RWPE1 (cell line): ENCODE results near the gene STH.
"Not testable (repeated sequence)": the region's sequence is repeated elsewhere in the genome, so short reads cannot be mapped to it uniquely, and the experiment has no call there.

Source experiments
- CTCF ChIA-PET: fragments of 350-600 bp; sonication (Branson Sonifier 250); formaldehyde crosslinking; extraction: SDS; loops from one replicate; lab custom pipeline; 2021; lab: Yijun Ruan, JAX
- POLR2A ChIA-PET: fragments of 400-600 bp; formaldehyde crosslinking; extraction: SDS; loops from one replicate; lab custom pipeline; 2020; ENCODE audit warnings: antibody characterized with exemption; ENCODE audit not compliant: low non-redundant PET; lab: Yijun Ruan, JAX
- DNase-seq: peaks from one replicate; pipeline ENCODE4 v3.0.0; 2012; ENCODE audit warnings: low spot score
- H3K27ac ChIP-seq: fragments of 450-650 bp; 2 replicates; pipeline ENCODE4 v1.5.1; 2017
- TF ChIP-seq, protein P1 (sequence below): fragments of 450-650 bp; conservative IDR thresholded peaks from 2 replicates; pipeline ENCODE4 v1.5.1; 2017; ENCODE audit warnings: low read depth, mild to moderate bottlenecking

STH gene

DNA sequence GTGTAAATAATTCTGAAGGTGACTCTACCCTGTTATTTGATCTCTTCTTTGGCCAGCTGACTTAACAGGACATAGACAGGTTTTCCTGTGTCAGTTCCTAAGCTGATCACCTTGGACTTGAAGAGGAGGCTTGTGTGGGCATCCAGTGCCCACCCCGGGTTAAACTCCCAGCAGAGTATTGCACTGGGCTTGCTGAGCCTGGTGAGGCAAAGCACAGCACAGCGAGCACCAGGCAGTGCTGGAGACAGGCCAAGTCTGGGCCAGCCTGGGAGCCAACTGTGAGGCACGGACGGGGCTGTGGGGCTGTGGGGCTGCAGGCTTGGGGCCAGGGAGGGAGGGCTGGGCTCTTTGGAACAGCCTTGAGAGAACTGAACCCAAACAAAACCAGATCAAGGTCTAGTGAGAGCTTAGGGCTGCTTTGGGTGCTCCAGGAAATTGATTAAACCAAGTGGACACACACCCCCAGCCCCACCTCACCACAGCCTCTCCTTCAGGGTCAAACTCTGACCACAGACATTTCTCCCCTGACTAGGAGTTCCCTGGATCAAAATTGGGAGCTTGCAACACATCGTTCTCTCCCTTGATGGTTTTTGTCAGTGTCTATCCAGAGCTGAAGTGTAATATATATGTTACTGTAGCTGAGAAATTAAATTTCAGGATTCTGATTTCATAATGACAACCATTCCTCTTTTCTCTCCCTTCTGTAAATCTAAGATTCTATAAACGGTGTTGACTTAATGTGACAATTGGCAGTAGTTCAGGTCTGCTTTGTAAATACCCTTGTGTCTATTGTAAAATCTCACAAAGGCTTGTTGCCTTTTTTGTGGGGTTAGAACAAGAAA is 5.1 kb downstream of the STH start:
- POLR2A ChIA-PET = no interaction called here
- TF ChIP-seq, protein P1, sequence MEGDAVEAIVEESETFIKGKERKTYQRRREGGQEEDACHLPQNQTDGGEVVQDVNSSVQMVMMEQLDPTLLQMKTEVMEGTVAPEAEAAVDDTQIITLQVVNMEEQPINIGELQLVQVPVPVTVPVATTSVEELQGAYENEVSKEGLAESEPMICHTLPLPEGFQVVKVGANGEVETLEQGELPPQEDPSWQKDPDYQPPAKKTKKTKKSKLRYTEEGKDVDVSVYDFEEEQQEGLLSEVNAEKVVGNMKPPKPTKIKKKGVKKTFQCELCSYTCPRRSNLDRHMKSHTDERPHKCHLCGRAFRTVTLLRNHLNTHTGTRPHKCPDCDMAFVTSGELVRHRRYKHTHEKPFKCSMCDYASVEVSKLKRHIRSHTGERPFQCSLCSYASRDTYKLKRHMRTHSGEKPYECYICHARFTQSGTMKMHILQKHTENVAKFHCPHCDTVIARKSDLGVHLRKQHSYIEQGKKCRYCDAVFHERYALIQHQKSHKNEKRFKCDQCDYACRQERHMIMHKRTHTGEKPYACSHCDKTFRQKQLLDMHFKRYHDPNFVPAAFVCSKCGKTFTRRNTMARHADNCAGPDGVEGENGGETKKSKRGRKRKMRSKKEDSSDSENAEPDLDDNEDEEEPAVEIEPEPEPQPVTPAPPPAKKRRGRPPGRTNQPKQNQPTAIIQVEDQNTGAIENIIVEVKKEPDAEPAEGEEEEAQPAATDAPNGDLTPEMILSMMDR = no peak
- no peak overlapping the region for H3K27ac ChIP-seq
- CTCF ChIA-PET = interaction anchor here (1.7 kb wide), 1 partner anchor 209 kb away, joined by 9 read pairs; no protein-coding TSS in a partner anchor
- DNase-seq = no peak

DNA sequence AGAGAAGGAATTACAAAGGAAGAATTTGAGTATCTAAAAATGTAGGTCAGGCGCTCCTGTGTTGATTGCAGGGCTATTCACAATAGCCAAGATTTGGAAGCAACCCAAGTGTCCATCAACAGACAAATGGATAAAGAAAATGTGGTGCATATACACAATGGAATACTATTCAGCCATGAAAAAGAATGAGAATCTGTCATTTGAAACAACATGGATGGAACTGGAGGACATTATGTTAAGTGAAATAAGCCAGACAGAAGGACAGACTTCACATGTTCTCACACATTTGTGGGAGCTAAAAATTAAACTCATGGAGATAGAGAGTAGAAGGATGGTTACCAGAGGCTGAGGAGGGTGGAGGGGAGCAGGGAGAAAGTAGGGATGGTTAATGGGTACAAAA is 7.0 kb downstream of the STH start:
- CTCF ChIA-PET, POLR2A ChIA-PET, DNase-seq, H3K27ac ChIP-seq: not testable (repeated sequence)

DNA sequence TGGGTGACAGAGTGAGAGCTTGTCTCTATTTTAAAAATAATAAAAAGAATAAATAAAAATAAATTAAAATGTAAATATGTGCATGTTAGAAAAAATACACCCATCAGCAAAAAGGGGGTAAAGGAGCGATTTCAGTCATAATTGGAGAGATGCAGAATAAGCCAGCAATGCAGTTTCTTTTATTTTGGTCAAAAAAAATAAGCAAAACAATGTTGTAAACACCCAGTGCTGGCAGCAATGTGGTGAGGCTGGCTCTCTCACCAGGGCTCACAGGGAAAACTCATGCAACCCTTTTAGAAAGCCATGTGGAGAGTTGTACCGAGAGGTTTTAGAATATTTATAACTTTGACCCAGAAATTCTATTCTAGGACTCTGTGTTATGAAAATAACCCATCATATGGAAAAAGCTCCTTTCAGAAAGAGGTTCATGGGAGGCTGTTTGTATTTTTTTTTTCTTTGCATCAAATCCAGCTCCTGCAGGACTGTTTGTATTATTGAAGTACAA is 8.5 kb downstream of the STH start:
- CTCF ChIA-PET = no interaction called here
- no peak for DNase-seq
- TF ChIP-seq, protein P1 = no peak
- no peak overlapping the region for H3K27ac ChIP-seq
- POLR2A ChIA-PET = no interaction called here

DNA sequence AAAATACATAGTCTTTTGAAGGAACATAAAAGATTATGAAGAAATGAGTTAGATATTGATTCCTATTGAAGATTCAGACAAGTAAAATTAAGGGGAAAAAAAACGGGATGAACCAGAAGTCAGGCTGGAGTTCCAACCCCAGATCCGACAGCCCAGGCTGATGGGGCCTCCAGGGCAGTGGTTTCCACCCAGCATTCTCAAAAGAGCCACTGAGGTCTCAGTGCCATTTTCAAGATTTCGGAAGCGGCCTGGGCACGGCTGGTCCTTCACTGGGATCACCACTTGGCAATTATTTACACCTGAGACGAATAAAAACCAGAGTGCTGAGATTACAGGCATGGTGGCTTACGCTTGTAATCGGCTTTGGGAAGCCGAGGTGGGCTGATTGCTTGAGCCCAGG is 9.5 kb downstream of the STH start:
- DNase-seq = no peak
- CTCF ChIA-PET = no interaction called here
- POLR2A ChIA-PET = no interaction called here
- TF ChIP-seq, protein P1 = no peak
- no peak overlapping the region for H3K27ac ChIP-seq

DNA sequence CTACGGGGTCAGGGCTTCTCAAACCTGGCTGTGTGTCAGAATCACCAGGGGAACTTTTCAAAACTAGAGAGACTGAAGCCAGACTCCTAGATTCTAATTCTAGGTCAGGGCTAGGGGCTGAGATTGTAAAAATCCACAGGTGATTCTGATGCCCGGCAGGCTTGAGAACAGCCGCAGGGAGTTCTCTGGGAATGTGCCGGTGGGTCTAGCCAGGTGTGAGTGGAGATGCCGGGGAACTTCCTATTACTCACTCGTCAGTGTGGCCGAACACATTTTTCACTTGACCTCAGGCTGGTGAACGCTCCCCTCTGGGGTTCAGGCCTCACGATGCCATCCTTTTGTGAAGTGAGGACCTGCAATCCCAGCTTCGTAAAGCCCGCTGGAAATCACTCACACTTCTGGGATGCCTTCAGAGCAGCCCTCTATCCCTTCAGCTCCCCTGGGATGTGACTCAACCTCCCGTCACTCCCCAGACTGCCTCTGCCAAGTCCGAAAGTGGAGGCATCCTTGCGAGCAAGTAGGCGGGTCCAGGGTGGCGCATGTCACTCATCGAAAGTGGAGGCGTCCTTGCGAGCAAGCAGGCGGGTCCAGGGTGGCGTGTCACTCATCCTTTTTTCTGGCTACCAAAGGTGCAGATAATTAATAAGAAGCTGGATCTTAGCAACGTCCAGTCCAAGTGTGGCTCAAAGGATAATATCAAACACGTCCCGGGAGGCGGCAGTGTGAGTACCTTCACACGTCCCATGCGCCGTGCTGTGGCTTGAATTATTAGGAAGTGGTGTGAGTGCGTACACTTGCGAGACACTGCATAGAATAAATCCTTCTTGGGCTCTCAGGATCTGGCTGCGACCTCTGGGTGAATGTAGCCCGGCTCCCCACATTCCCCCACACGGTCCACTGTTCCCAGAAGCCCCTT is 10.9 kb downstream of the STH start:
- DNase-seq = peak; percentile 75
- TF ChIP-seq, protein P1 = no peak
- no peak overlapping the region for H3K27ac ChIP-seq
- ChIA-PET CTCF (interaction anchor here (0.6 to 0.8 kb wide), 3 partner anchors 9 to 422 kb away, joined by 3 read pairs; no protein-coding TSS in a partner anchor), POLR2A (no interaction called here)

DNA sequence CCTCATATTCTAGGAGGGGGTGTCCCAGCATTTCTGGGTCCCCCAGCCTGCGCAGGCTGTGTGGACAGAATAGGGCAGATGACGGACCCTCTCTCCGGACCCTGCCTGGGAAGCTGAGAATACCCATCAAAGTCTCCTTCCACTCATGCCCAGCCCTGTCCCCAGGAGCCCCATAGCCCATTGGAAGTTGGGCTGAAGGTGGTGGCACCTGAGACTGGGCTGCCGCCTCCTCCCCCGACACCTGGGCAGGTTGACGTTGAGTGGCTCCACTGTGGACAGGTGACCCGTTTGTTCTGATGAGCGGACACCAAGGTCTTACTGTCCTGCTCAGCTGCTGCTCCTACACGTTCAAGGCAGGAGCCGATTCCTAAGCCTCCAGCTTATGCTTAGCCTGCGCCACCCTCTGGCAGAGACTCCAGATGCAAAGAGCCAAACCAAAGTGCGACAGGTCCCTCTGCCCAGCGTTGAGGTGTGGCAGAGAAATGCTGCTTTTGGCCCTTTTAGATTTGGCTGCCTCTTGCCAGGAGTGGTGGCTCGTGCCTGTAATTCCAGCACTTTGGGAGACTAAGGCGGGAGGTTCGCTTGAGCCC is 11.6 kb downstream of the STH start:
- no peak for DNase-seq
- no peak overlapping the region for H3K27ac ChIP-seq
- ChIA-PET POLR2A (no interaction called here), CTCF (interaction anchor here (0.6 to 0.8 kb wide), 3 partner anchors 8 to 423 kb away, joined by 3 read pairs; no protein-coding TSS in a partner anchor)
- TF ChIP-seq, protein P1 = no peak
